ENCODE data around the gene TBL1XR1.

DNA sequence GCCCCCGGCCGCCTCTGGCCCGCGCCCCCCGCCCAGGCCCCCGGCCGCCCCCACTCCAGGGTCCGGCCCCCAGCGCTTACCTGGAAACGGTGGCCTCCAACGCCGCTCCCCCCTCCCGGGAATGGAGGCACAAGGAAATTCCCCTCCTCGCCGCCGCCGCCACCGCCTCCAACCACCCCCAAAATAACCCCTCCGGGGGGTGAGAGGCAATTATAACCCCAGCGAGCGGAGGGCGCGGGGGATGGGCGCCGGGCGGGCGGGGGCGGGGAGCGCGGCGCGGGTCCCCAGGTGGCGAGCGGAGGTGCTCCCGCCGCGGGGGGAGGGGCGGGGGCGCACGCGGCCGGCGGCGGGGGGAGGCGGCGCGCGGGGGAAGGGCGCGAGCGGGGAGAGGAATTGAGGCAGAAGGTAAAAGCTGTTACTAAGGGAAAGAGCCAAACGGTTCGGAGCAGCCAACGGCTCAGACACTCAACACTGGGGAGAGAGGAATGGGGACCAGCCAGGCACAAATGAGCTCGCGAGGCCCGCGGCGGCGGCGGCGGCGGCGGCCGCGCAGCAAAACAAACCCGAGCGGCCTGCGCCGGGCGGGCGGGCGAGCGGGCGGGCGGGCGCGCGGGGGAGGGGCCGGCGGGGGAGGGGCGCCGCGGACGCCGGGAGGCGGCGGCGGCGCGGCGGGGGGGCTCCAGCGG lies at the start of gene TBL1XR1:
- TF ChIP-seq POLR2A (IDR thresholded peaks at IDR 0.05; ENCODE audit: low read length) (no peak), GATA1 (IDR thresholded peaks at IDR 0.05; ENCODE audit: low read depth, low read length) (no peak)
